Hypothalamus (tissue), 51 donors: ENCODE results near the gene NCAPD3.
"Not testable (repeated sequence)": the region's sequence is repeated elsewhere in the genome, so short reads cannot be mapped to it uniquely, and the experiment has no call there.

Experiments
- DNase-seq, 51 donors: peaks; one replicate each; lab custom pipeline; 2025; lab: John Stamatoyannopoulos, UW

Gene NCAPD3

GRCh38 chr11:134226806-134227325 lies 3.1 kb upstream of the NCAPD3 start:
- no peak for DNase-seq

- DNase-seq = peak in 49 of 51 donors; percentile 12 to 78 (median 61)
These were observed 1.2 kb upstream of the NCAPD3 start for GRCh38 chr11:134224710-134225664.

DNA sequence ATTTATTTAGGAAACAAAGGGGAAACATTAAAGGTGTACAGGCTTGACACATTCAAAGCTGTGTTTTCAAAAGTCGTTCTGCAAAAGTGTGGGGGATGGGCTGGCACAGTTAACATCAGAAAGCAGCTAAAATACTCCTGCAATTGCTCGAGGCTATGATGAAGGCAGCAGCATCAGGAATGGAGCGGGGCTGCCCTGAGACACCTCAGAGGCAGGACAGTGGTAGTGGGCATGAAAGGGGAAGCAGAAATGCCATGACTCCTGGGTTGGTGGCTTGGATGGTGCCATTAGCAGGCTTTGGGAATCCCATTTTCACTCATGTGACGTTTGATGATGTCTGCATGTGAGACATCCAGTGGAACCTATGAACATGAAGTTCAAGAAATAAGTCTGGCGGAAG lies 646 bp downstream of the NCAPD3 start:
- DNase-seq = no peak

DNA sequence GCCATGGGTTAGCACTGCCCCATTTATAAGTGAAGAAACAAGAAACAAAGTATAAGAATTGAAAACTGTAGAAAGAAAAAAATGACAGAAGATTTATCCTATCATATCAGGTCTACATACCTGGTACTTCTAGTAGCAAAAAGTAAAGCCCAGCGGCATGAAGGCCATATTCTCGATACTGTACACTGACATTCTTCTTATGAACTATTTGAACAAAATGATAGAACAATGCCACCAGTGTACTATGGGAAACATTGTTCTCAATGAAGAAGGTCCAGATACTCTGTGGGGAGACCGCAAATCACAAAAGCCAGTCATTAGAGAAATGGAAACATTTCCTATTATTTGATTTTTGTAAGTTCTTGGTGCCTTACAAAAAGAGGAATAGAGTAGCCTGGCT lies 7.0 kb downstream of the NCAPD3 start:
- no peak for DNase-seq

DNA sequence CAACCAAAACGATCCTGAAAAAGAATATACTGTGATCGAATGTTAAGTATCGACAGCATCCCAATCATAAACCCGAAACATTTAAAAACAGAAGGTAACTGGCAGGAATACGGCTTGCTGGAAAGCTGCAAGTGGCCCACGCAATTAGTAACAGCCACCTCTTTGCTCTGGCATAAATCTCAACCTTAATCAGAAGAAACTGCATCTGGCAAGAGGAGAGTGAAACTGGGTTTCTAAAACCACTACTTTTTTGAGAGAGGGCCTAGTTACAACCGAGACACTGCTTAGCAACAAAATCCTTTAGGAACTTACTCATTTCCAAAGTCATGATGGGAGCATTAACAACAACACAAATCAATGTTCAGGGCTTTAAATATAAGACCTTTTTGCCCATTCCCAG lies 7.9 kb downstream of the NCAPD3 start:
- peak in 1 of 51 donors; percentile 8 for DNase-seq

GRCh38 chr11:134207538-134208239 lies 16.1 kb downstream of the NCAPD3 start:
- peak in 1 of 51 donors; percentile 10 for DNase-seq

DNA sequence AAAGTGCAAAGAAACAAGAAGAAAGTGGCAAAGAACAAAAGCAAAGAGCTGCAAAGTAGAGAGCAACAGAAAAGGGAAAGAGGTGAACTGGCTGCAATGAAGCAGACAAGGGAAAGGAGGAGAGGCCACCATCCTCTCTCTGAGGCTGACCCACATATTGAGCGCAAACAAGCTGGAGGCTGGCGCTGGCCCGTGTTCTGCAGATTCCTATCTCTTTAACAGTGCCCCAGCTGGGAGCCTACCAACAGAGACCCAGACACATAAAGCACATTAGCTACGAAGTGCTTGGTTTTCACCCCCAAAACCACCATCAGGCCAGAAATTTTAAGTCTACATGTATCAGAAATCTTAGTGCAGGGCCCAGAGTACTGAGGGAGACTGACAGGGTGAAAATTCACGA lies 17.6 kb downstream of the NCAPD3 start:
- DNase-seq = no peak

- no peak for DNase-seq
These were observed 18.0 kb downstream of the NCAPD3 start for GRCh38 chr11:134205729-134206128.

- DNase-seq = no peak
These were observed 21.1 kb downstream of the NCAPD3 start for GRCh38 chr11:134202661-134203060.

DNA sequence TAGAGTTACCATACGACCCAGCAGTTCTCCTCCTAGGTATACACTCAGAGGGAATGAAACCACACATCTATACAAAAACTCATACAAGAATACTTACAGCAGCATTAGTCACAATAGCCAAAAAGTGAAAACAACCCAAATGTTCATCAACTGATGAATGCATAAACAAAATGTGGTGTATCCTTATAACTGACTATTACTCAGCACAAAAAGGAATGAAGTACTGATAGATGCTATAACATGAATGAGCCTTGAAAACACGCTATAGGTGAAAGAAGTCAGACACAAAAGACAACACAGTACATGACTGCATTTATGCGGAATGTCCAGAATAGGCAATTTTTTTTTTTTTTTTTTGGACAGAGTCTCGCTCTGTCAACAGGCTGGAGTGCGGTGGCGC lies 23.1 kb downstream of the NCAPD3 start:
- DNase-seq = no peak

- no peak for DNase-seq
These were observed 24.2 kb downstream of the NCAPD3 start for GRCh38 chr11:134199531-134199930.

GRCh38 chr11:134196756-134197155 lies 27.0 kb downstream of the NCAPD3 start:
- no peak for DNase-seq

GRCh38 chr11:134188092-134188491 lies 35.7 kb downstream of the NCAPD3 start:
- DNase-seq = not testable (repeated sequence)

GRCh38 chr11:134181707-134182106 lies 42.1 kb downstream of the NCAPD3 start:
- no peak for DNase-seq

DNA sequence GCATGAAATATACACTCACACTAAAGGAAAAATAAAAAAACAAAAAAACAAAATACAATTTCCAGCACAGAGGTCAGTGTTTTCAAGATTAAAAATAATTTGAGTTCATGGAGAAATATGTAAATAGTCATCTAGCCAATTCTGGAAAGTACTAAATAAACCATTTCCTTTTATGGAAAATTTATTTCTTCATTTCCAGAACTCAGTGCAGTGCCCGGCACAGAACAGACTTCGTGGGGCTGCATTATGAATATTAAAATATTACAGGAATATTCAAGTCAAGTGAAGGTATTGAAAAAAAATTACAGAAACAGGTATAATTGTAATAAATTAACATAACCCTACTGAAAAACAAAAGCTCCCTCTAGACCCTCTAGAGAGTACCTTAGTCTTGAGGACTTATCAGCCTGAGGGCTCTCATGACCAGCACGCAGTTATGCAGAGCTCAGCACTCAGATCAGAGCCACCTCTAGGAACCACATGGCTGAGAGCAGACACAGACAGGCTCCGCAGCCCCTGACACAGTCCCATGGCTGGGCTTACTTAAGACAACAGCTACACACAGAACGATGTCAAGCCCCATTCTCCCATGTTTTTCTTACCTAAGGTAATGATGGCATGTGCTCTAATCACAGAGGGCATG lies 45.6 kb downstream of the NCAPD3 start:
- DNase-seq = no peak

- DNase-seq = peak in 1 of 51 donors; percentile 35
These were observed 47.5 kb downstream of the NCAPD3 start for GRCh38 chr11:134176284-134176683.

GRCh38 chr11:134173296-134173695 lies 50.5 kb downstream of the NCAPD3 start:
- DNase-seq = no peak

- no peak for DNase-seq
These were observed 51.8 kb downstream of the NCAPD3 start for GRCh38 chr11:134171951-134172350.

DNA sequence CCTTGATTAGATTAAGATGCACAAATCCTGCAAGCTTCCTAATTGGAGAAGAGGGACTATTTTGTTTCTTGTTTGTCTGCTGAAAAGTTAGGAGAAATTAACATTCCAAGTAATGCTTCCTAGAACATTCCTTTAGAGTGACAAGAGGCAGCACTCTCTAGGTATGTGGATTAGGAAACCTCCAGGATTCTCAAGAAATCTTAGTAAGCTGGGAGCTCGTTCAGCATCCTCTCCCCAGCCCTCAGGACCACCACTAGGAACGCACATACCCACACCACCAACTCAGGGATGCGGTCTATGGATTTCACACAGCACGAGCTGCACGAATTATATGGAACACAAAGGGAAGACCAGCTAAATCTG lies 52.9 kb downstream of the NCAPD3 start:
- DNase-seq = no peak

DNA sequence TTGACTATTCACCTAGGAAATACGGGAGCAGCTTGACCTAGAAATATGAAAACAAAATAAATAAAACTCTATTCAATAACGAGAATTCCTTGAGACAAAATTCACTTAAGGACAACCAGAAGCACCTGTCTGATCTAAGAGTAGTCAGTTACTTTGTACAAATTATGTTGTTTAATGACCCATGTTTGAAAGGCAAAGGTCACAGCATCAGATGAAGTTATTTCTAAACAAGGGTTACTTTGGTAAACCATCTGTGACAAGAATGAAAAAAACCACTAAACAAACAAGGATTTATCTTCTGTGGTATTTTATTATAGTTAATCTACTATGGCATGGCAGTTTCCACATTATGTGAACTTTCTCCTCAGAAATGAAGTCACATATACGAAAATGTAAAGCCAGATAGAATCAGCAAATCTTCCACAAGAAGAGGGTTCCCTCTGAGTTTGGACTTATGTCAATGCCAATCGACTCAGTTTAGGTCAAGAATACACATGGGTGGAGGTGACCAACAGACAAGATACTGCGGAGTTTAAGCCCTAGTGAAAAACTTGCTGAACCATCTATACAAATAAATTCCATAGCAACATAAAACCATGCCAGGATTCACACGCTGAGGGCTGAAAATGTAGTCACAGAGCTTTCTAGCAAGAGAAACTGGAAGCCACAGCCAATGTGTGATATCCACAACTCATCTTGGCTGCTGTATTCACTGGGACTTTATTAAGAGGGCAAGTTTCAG lies 53.4 kb downstream of the NCAPD3 start:
- DNase-seq = no peak
